ENCODE data around the gene SLCO2A1. TPM values are rescaled to one million over a fixed set of nuclear protein-coding genes. Genes with fewer than 3 reads are reported as not detected.

The SLCO2A1 gene
- total RNA-seq, 1 donor from 2014 or later, result 4.9 TPM

- DNase-seq, result no peak
These were observed 29.6 kb downstream of the SLCO2A1 start for GRCh38 chr3:133999891-134000685.

DNA sequence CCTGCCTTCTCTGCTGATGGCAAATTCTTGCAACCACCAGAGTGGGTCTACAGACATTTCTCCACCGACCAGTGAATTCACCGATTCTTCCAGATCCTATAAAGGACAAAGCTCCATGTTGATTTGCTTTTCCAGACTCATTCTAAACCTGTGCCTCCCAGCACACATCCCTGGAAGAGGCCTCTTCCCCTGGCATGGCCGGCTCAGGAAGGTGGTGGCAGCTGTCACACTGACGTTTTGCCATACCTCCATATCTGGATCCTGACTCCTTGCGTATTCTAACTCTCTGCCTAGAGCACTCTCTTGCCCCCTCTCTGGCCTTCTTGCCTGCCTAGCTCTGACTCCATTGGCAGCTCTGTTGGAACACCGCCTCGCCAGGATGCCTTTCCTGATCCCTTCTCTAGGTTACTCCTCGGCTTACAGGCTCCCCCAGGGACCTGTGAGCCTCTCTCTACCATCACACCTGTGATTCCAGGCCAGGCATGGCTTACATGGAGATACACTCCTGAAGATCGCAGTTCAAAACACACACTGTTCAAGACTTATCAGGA is 31.0 kb downstream of the SLCO2A1 start:
- DNase-seq, result no peak

DNA sequence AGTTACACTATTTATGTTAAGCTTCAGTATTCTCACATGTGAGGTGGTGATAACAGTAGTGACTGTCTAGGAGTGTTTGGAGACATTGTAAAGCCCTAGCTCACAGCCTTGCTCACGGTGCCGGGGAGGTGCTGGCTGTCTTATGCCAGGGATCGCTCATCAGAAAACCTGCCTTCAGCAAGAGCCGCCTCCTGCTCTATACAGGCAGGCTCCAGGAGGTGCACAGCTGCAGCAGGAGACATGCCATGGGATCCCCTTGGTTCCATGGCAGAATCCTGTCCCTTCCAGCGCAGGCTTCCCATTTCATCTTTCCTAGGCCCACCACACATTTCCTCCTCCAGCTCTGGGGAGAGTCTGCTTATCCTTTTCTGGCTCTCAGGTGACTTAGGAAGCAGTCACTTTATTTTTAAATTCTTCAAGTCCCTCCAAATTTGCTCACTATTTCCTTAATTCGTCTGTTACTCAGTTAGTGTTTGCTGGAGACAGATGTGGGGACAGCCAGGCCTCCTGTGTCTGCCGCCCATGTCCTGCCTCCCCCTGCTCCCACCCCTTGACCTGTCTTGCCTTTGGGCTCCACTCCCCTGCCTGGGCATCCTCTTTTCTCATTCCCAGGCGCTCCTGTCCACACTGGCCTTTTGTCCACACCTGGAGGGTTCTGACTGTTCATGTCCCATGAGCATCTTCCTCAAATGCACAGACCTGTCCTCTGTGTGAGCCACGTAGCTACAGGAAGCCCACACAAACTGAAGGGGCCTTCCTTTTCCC is 31.7 kb downstream of the SLCO2A1 start:
- DNase-seq, result no peak

DNA sequence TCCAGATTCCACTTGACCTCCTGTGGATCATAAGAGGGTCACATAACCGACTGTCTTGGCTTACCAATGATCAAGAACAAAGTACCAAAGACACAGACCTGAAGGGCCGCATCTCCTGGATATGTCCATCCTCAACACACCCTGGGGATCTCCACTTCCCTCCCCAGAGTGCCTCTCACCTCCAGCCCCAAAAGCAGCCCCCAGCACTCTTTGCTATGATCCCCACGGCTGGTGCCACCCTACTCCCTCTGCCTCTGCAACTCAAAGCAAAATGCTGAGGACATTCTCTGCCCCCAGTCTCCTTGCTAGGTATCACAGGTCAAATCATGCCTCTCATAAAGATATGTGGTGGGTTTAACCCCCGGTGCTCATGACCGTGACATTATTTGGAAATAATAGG is 32.7 kb downstream of the SLCO2A1 start:
- no peak for DNase-seq

DNA sequence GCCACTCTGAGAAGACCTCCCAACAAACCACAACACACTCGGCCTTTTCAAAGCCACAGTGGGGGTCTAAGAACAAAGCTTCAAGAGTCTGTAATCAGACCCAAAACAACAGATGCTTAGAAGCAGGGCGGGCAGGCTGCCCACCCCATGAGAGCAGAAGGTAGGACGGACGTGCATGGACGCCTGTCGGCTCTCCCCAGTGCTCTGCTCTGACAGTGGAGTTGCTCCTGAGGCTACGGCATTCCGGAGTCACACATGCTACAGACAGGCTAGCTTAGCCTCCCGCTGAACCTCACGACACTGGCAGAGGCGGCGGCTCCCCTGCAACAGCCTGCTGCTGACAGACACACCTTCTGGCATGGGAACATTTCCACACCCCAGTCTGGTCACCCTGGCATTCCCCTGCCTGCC is 33.5 kb downstream of the SLCO2A1 start:
- no peak for DNase-seq

GRCh38 chr3:133995264-133995663 is 34.5 kb downstream of the SLCO2A1 start:
- no peak for DNase-seq

- no peak for DNase-seq
These were observed 35.4 kb downstream of the SLCO2A1 start for GRCh38 chr3:133994166-133994890.

GRCh38 chr3:133992951-133993620 is 36.6 kb downstream of the SLCO2A1 start:
- DNase-seq, result peak; percentile 22

DNA sequence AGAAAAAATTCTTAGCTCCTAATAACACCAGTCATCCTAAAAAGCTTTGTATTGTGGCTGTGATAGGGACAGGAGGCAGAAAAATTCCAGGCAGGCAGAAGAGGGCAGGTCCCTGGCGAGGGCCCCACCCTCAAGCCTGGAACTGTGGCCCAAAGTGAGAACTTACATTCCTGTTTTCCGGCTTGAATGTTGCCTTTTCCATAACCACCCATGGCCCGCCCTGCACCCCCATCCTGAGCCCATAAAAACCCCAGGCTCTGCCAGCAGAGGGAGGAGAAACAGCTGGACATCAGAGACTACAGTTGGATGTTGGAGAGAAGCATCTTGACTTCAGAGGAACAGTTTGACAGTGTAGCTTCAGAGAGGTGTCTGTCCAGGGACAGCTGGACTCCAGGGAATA is 37.3 kb downstream of the SLCO2A1 start:
- DNase-seq, result peak; percentile 23

DNA sequence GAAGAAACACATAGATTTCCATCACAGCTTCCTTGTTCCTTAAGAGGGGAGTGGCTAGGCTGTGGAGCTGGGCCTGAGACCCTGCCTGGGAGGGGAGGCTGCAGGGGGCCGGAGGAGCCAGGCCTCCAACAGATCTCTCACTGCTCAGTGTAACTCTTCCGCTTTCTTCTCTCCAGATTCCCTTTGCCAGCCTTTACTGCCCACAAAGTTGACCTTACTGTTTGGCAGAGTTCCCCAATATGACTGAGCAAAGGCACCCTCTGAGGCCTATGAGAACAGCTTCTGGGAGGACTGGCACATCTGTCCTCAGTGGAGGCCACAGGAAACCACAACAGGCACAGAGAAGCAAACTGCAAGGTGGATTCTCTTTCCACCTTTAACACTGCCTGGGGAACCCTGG is 38.1 kb downstream of the SLCO2A1 start:
- no peak for DNase-seq

DNA sequence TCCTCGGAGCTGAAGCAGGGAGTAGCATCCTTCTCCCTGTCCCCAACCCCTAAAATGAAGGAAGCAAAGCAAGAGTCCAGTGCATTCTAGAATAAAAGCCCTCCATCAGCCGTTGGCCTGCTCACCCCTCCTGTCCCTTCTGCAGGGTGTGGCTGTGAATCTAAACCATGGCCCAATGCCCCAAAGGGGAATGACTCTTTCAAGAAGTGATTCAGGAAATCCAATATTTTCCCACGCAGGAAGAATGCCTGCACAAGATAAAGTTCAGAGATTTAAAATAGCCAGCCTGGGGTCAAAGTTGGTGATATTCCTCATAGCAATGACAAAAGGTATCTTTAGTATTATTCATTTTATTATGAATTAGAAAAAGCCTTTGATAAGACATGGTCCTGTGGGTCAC is 38.5 kb downstream of the SLCO2A1 start:
- peak; percentile 67 for DNase-seq

DNA sequence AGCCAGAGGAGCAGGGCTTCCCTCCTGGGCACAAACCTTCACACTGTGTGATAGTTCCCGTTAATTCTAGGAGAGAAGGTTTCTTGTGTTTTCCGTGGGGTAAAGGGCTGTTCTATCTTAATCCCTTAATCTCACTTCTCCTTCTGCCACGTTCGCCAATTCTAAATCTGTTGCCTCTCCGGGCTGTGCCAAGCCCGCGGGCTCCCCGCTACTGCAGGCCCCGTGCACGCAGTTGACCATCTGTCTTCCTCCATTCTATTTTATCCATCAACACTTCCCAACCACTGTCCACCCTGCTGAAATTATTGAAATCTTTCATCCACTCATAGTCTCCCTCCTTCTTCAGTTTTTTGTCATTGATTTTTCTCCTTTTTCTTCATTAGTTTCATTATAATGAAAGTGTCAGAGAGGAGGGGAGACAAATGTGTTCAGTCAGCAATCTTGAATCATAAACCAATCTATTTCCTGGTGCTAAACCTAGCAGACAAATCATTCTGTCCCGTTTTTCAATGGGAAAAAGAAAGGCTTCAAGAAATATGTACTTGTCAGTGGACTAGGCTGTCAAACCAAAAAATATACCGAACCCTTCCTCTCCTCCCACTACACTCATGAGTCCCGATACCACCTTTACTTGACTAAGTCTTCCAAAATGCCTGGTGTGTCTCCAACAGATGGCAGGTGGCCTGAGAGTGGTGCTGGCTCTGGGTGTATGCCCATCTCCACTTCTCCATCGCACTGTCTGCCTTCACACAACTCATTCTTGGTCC is 39.6 kb downstream of the SLCO2A1 start:
- no peak for DNase-seq

DNA sequence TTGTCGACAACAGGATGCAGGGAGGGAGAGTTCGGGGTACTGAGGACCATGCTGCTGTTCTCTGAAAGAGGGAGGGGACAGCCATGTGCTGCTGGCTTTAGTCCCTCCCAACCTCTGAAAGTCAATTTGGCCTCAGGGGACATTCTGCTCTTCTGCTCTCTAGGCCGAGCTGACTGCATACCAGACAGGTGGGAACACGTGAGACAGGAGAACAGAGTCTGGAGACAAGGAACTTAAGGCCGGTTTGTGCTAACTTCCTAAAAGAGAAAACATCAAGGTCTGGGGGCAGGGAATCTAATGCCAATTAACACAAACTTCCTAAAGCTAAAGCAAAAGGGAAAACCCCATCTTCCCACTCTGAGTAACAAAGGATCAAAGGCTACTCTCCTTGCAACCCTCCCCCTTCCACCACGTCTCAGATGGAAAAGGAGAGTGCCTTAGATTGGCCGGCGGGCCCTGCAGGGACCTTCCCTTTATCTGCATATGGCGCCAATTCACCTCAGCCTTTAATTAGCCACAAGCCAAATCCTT is 41.0 kb downstream of the SLCO2A1 start:
- DNase-seq, result no peak

GRCh38 chr3:133987948-133988484 is 41.7 kb downstream of the SLCO2A1 start:
- DNase-seq, result no peak

GRCh38 chr3:133987136-133987535 is 42.6 kb downstream of the SLCO2A1 start:
- DNase-seq, result peak; percentile 67

GRCh38 chr3:133986311-133986710 is 43.4 kb downstream of the SLCO2A1 start:
- peak; percentile 21 for DNase-seq

DNA sequence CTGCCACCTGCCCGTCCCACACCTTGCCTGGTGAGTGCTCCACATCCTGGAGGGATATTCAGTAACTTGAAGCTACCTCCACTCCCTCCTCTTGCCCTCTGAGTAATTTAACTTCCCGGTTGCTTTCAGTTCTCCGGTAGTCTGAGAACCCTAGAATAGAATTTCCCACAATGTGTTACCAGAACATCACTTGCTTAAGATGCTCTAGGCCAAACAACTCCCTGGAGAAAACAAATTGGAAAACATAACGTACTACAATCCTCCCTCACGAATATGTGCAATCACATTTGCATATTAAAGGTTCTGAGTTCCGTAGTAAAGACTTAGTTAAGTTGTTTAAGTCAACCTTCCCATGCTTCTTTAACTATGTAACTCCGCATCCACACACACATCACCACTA is 44.8 kb downstream of the SLCO2A1 start:
- DNase-seq, result no peak

GRCh38 chr3:133983576-133984560 is 45.9 kb downstream of the SLCO2A1 start:
- DNase-seq, result no peak

- DNase-seq, result no peak
These were observed 46.6 kb downstream of the SLCO2A1 start for GRCh38 chr3:133983126-133983525.

DNA sequence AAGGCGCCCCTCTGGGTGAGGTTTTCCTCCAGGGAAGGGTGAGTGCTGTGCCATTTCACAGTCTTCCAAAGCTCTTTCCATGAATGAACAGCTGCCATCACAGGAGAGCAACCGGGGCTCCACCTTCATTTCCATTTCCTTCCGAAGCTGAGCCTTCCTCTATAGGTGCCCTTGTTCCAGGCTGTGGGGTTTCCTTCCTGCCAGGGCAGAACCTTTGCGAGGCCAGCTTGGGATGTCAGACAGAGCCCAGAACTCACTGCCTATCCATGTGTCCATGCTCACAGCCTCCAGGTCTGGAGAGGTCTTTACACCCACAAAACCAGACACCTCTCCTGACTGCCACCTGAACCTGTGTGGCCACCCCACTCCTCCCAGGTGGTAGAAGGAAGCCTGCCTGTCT is 49.2 kb downstream of the SLCO2A1 start:
- no peak for DNase-seq
